Measurements from ENCODE around the gene DHX38.

Gene DHX38

GRCh38 chr16:72123426-72123825 lies 29.8 kb downstream of the DHX38 start:
- no peak for DNase-seq

DNA sequence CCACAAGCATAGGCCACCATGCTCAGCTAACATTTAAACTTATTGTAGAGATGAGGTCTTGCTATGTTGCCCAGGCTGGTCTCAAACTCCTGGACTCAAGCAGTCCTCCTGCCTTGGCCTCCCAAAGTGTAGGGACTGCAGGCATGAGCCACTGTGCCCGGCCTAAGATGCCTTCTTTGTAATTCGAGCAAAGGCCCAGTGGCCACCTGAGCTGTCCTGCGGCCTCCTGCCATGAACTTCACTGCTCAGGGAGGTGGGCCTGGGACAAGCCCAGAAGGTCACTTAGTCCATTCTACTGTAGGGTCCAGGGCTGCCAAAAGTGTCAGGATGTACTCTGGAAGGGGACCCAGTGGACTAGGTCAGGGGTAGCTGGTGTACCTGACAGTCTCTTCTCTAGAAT lies 30.5 kb downstream of the DHX38 start:
- DNase-seq: no peak

DNA sequence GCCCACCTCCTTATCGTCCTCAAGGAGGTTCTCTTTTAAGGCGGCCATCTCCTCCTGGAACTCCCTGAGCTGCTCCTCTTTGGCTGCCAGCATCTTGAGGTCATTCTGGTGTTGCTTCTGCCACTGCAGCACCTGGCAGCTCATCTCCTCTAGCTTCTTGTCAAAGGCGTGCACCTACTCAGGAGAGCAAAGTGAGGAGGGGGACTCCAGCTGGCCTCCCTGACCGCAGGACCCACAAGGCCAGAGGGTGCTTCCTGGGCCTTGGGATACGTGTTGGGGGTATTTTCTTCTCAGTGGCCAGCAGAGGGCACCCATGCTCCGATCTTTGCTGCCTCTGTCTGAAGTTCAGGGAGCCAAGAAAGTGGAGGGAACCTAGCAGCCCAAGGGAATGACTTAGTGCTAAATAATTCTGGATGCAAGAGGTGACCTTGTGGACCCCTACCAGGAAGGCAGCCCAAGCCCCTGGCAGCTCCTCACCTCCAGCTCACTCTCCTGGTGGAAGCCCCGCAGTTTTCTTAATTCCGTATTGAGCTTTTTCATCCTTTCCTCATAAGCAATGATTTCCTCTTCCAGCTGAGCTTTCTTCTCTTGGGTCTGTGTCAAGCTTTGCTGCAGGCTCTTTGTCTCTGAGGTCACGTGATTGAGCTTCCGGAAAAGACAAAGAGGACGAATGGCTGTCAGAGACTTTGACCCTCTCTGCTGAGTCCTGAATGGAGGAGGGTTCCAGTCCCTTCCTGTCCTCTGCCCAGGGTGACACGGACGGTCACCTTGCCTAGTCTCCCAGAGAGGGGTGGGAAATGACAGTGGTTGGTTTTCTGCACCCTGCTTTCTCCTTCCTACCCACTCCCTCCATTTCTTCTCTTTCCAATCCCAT lies 31.4 kb downstream of the DHX38 start:
- peak; percentile 54 for DNase-seq

DNA sequence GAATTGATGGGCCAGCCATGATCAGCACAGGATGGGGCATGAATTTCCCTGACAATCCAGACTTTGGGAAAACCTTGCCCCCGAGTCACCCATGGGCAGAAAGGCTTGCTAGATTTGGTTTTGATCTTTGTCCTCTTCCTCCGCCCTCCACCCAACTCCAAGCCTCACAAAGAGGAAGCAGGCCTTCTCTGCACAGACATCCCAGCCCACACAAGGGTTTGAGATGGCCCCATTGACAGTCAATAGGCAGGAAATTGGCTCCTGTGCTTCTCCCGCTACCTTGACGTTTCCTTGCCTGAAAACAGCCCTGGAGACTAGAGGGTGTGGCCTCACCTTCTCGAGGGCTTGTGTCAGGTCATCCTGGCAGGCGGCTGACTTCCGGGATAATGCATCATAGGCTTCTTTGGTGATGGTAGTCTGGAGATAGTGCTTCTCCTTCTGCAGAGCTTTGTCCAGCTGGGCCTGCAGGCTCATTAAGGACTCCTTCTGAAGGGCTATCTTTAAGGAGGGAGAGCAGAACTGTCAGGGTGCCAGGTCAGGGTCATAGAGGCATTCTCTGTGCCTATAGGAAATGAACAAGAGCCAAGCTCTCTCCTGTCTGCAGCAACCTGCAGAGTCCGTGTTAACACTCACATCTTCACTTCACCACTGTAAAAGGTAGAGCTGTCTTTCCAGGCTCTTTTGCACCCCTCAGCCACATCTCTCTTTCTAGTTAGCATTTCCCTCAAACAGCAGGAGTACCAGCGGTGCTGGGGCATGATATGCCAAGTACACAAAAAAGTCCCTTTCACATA lies 32.2 kb downstream of the DHX38 start:
- no peak for DNase-seq

DNA sequence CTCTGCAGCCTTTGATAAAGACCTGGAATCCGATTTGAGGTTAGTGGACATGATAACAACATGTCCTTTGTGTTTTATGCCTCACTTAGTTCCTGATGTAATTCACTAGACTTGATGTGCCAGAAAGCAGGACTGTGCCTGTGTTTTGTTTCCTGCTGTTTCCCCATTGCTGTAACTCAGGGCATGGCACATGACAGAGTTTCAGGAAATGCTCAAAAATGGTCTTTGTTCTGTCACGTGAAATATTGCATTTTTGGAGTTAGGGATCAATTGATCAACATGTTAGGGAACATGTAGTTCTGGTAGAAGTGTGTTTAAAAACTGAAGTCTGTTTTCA lies 32.8 kb downstream of the DHX38 start:
- DNase-seq: no peak

- no peak for DNase-seq
Observed at GRCh38 chr16:72128701-72129100, 35.1 kb downstream of the DHX38 start.

GRCh38 chr16:72129976-72130656 lies 36.5 kb downstream of the DHX38 start:
- DNase-seq: no peak

DNA sequence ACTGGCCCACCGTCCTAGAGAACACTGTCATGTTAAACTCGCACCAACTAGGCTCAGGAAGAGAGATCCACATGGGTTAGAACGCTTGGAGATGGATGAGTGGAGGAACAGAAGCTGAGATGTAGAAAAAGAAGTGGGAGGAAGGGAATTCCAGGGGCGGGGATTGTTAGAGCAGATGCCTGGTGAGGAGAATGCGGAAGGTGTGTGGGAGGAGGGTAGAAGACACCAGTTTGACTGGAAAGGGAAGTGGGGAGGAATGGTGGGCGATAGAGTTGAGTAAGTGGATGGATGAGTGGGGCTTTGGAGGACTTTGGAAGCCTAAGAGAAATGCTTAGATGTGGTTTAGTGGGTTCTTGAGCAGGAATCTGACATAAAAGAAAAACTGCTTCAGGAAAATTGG lies 37.4 kb downstream of the DHX38 start:
- no peak for DNase-seq

DNA sequence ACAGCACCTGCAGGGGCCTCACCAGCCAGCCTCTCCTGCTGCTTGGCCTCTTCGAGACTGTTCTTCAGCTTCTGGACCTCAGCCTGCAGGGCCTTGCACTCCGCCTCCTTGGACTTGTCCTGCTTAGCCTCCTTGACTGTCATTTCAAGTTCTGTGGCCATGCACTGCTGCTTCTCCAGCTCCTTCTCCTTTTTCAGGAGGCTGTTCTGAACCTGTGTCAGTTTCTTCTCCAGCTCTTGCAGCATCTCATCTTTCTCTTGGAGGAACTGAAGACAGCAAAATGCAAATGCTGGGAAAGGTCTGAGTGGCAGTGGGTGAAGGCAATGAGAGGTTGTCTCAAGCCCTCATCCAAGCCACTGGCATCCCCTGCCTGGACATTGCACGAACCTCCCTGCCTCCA lies 39.1 kb downstream of the DHX38 start:
- DNase-seq: no peak

DNA sequence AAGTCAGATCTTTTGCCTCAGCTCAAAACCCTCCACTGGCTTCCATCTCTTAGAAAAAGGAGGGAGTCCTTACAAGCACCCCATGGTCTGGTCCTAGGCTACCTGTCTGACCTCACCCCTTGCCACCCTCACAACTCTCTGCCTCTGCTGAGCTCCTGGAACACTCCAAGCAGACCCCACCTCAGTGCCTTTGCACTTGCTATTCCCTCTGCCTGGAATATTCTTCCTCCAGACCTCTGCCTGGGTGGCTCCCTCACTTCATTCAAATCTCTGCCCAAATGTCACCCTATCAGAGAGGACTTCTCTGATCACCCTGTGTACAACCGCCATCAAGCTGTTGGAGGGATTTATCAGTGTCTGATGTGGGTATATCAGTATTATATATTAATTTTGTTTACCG lies 40.9 kb downstream of the DHX38 start:
- no peak for DNase-seq

GRCh38 chr16:72137380-72138063 lies 43.9 kb downstream of the DHX38 start:
- DNase-seq: no peak

- no peak for DNase-seq
Observed at GRCh38 chr16:72138064-72138572, 44.5 kb downstream of the DHX38 start.

DNA sequence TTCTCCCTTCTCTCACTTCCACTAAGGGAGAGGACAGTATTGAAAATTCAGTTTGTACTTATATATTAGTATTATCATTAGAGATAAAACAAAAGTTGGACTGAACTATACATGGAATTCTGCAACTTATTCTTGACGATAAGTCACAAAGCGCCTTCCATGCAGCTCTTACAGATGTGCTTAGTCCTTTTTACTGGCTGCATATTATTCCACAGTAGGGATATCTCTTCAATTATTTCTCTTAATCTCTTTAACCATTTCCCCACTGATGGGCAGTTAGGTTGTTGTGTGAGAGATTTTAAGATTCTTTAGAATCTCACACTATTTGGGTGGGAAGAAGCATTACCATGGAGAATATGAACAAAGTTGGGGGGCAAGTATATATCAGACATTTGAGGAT lies 46.3 kb downstream of the DHX38 start:
- DNase-seq: no peak

DNA sequence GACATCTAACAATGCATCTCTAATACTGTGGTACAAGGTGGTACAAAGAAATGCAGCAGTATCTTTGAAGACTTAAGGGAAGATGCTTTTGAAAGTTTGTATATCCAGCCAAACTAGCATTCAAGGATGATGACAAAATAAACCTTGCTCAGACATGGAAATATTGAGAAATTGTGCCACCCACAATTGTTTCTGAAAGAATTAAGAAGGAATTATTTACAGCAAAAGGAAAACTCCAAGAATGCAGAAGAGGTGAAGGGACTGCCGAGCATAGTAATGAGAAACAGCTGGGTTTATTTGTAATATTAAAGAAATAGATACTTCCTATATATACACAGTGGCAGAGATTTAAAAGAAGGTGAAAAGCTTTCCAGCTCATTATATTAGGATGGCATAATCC lies 48.8 kb downstream of the DHX38 start:
- DNase-seq: no peak

DNA sequence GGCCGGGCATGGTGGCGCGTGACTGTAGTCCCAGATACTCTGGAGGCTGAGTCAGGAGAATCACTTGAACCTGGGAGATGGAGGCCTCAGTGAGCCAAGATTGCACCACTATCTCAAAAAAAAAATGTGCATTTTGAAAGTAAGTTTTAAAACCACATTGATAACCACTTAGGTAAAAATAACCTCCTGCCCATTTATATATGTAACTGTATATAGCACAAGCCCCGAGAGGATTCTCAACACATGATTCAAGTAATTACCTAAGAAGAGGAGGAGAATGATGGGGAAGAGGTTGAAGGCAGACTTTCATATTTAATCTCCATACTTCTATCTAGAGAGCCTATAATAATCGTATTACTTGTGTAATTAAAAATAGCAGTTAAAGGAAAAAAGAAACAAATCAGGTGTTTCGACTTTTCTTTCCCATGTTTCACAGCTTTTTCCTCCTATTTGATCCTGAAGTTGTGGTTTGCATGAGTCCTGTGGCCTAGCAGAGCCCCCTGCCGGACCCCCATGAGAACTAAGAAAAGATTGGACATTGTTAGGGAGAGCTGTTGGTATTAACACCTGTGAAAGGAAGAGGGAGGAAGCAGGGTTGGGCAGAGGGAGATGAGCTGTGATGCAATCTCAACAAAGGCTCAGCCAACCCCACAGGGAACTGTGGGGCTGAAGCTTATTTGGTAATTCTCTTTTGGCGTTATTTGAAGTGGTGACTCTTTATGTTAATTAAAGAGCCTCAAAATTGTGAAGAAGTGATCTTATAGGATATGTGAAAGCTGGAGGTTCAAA lies 56.2 kb downstream of the DHX38 start:
- DNase-seq: no peak

DNA sequence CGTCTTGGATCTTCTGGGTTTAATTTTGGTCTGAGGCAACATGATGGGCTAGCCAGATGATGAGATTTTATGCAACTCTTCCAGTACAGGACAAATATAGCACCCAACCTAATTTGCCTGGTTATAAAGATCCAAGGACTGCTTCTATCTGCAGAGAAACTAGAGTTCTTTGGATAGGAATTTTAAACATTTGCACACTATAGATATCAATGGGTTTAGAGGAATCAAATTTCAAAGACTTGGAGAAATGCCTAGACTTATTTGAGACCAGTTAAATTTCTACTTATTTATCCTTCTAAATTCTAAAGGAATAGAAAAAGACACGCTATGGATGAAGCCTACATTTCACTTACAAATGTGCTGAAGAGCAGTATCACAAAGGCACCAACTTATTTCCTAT lies 65.7 kb downstream of the DHX38 start:
- no peak for DNase-seq

DNA sequence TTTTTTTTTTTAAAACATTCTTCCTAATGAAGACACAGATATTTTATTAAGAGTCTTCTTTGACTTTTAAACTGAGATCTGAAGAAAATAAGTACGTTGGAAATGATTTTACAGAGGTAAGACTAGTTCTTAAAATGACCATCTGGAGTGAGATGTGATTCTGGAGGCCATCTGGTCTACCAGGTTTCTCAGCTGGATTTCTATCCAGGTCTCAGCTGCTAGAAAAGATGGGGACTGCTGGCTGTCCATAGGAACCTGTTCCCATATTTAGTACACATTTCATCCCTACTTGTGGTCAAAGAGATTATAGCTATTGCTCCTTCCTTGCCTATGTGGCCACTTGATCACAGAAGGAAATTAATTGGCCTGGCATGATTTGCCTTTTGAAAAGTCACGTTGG lies 66.2 kb downstream of the DHX38 start:
- no peak for DNase-seq

- DNase-seq: no peak
Observed at GRCh38 chr16:72162105-72162692, 68.6 kb downstream of the DHX38 start.

All from activated gamma-delta T cell treated with Interleukin-2 at 50 U/mL for 16 hours (primary cell).